ENCODE results near the gene PPP4C.
"Not testable (repeated sequence)": the region's sequence is repeated elsewhere in the genome, so short reads cannot be mapped to it uniquely, and the experiment has no call there.

The PPP4C gene

DNA sequence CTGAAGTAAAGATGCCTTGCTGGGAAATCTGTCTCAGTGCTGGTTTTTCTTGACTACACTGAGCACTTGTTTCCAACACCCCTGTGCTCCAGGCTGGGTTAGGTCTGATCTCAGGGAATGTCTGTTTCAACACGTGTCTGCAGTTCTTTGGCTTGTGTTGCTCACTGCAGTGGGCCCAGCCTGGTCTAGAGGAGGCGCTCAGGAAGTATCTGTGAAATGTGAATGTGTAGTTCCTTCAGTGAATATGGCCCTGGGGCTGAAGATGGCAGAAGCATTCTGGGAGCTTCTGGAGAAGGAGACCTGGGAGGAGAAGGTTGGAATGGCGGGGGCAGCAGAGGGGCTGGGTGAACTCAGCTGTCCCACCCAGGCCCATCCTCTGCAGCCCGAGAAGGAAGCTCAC lies 28.3 kb downstream of the PPP4C start:
- no peak for DNase-seq

DNA sequence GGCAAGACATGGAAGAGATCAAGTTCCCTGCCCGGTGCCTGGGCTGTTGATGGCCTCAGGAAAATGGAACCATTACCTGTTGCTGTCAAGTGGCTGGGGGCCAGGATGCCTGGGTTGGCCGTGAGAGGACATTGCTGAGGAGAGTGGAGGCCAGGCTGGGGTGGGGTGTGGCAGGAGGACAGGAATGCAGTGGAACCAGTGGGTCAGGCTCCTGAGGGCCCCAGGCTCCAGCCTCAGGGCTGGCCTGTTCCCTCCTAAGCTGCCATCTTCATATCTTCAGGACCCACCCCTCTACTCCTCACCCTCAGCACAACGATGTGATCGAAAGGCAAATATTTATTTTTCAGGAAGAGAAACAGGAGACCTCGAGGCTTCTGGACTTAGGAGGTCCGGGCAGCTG lies 28.7 kb downstream of the PPP4C start:
- no peak for DNase-seq

DNA sequence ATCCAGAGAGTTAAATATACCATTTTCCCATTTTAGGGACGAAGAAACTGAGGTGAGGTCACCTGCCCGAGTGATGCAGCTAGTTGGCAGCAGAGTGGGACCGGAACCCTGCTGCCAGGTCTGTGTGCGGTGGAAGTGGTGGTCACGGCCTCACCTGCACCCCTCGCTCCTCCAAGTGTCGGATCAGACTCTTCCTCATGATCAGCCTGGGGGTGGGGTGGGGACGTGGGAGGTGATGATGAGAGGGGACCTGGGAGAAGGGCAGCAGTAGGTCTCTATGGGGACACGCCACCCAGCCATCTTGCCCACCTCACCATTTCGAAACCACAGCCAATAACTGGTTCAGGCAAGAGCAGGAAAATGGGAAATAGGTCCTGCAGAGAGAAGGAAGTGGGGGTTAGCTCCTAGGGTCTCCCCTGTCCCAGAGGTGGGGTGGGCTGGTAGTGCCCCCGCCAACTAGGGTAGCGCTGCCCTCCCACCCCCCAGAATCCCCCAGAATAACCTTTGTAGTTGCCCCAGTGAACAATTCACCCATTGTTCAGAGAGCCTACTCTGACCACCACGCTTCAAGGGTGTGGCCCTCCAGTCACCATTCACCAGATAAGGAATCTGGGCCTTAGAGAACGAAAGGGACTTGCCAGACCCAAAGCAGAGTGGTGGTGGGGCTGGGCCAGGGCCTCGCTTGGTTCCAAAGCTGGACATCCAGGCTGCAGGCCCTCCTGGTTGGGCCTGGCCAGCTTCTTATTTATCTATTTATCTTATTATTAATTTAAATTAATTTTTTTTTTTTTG lies 32.5 kb downstream of the PPP4C start:
- no peak for DNase-seq

DNA sequence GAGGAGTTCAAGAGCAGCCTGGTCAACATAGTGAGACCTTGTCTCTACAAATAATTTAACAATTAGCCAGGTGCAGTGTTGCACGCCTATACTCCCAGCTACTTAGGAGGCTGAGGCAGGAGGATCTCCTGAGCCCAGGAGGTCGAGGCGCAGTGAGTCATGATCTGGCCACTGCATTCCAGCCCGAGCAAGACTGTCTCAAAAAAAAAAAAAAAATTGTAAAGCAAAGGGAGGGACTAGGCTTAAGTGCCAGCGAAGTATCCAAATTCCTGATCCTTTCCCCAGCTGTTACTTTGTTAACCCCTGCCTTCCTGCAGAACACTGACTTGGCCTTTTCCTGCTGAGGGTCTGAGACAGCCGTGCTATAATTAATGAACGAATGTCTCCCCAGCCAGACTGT lies 34.9 kb downstream of the PPP4C start:
- DNase-seq = peak; percentile 13

DNA sequence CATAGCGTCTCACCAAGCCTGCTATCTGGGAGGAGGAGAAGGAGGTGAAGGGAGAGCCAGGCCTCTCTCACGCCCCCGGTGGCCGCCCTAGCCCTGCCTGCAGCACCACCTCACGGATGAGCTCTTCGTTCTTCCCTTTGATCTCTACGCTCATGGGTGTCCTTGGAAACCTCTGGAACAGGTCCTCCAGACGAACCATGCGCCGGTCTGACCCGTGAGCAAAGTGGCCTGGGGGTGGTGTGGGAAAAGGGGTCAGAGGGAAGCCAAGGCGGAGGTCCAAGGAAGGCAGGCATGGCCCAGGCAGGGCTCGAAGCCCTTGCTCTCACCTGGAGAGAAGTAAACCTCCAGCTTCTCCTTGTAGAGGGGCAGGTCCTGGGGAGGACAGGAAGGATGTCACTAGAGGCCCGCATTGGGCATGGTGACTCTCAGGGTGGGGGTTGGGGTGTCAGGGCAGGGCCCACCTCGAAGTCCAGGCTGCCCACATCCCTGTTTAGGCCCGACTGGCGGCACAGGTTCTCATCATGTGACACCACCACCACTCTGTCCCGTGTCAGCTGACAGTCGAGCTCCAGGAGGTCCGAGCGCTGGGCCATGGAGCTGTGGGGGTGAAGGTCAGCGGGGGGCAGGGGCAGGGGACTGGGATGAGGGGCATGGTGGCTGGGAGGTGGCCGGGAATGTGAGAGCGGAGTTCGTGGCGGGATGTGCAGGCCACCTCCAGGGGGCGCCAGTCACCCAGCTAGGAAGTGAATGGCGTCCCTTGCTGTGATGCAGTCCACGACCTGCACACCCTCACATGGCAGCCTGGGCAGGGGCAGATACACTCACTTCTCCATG lies 36.6 kb downstream of the PPP4C start:
- DNase-seq = peak; percentile 36

DNA sequence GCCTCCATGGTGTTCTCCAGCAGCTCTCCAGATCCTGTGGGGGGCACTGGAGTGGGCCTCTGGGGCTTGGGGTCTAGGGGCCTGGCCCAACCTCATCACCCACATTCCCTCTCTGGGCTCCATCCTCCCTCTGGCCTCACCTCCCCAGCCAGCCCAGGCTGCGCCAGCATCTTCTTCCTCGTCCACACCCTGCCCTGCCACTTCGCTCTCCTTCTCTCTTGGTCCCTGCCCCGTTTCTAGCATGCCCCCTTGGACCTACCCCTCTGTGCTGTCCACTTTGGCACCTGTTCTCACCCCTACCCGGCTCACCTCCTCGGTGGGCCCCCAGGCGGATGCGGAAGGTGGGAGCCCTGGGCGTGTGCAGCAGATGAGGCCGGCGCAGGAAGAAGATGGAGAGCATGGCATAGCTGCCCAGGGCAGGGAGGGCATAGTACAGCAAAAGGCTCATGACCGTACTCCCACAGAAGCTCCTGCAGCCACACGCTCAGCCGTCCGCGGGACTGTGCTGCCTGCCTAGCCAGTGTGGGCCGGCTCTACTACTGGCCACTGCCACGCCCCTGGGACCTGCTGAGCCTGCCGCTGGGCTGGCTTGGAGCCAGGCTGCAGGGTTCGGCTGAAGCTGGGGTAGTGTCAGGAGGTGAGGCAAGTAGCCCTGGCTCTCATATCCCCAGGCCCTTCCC lies 37.4 kb downstream of the PPP4C start, which contains the start of gene GDPD3:
TSS of gene GDPD3 (minus strand) at position 507 of the 680 bp plus-strand sequence. CDS start at position 448, 59 bp downstream.
- no peak for DNase-seq

DNA sequence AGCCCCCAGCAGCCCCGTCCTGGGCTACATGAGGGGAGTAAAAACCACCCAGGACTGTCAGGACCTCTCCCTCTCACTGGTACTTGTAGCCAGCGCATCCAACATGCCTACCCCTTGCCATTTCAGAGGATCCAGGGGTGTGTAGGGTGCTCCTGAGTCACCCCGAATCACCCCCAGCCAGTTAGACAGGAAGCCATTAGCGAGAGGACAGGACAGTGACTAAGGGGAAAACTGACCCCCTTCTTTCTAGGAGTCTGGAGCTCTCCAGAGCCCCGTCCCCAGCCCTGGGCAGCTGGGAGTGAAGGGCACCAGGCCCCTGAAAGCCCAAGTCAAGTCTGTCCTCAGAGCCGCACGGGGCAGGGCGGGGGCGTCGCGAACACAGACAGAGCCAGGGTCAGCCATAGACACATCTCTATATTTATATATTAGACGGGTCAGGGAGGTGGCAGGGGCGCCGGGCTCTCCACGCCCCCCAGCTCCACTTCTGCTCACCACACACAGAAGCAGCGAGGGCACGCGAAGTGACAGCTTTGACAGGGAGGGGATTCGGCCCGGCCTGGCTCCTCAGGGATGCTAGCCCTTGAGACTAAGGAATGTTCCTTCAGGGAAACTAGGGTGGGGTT lies 38.0 kb downstream of the PPP4C start:
- no peak for DNase-seq

DNA sequence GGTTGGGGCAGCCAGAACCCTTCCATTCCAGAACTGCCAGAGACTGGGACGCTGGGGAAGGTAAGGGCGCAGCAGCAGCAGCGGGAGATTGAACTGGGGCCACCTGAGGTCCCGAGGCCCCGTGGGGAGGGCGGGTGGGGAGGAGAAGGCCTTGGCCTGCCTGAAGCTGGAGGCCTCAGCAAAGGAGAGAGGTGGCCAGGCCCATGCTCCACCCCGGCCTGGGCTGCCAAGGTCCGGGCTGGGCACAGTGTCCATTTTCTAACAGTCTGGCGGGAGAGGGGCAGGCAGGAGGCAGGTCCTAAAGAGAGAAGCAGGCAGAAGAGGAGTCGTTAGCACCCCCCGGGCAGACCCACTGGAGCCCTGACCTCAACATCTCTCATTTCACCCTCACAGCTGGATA lies 38.6 kb downstream of the PPP4C start:
- DNase-seq = no peak

DNA sequence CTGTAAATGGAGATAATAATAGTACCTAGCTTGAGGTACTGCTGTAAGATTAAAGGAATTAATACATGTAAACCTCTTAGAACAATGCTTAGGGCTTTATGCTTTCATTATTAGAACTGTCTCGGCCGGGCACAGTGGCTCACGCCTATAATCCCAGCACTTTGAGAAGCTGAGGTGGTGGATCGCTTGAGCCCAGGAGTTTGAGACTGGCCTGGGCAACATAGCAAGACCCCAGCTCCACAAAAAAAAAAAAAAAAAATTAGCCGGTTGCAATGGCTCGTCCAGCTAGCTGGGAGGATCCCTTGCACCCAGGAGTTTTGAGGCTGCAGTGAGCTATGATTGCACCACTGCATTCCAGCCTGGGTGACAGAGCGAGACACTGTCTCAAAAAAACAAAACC lies 39.0 kb downstream of the PPP4C start:
- DNase-seq = not testable (repeated sequence)

DNA sequence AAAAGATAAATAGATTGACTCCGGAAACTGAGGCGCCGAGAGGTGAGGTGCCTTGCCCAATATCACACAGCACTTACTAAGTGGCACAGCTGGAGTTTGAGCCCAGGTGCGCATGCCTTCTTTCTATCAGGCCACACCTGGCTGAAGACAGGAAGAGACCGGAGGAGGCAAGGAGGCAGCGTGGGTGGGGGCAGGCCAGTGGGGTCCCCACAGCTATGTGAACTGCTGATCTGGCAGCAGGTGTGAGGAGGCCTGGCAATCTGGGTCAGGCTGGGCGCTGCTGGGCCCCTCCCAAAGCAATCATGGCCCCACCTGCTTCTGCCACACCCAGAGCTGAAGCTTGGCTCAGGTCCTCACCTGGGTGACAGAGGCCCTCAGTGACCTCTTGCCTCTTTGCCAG lies 39.4 kb downstream of the PPP4C start:
- no peak for DNase-seq

DNA sequence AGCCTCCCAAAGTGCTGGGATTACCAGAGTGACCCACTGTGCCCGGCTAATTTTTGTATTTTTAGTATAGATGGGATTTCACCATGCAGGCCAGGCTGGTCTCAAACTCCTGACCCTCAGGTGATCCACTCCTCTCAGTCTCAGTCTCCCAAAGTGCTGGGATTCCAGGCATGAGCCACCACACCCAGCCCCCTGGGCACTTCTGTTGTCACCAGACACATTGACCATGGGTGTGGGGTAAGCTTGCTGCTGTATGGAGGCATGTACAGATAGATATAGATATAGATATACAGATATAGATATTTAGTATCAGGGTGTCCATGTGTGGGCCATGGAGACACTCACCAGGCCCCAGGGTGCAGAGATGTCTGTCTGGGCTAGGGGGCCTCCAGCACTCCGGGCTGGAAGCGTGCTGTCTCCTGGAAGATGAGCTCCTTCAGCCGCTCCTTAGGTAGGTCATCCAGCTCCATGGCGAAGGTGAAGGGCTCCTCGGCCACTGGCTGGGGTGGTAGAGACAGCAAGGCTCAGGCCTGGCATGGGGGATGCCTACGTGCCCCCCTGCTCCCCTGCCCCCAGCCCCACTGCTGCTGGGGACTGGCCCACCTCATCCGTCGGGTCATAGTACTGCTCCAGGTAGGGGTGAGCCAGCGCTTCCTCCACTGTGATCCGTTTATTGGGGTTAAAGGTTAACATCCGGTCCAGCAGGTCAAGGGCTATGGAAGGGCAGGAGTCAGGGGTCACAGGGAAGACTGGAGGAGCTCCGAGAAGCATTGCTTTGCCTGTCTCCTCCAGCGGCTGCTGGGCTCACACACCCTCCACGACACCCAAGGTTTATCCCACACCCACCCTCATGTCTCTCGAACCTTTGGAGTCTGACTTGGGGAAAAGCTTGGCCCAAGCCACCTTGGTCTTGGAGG lies 40.8 kb downstream of the PPP4C start:
- no peak for DNase-seq

DNA sequence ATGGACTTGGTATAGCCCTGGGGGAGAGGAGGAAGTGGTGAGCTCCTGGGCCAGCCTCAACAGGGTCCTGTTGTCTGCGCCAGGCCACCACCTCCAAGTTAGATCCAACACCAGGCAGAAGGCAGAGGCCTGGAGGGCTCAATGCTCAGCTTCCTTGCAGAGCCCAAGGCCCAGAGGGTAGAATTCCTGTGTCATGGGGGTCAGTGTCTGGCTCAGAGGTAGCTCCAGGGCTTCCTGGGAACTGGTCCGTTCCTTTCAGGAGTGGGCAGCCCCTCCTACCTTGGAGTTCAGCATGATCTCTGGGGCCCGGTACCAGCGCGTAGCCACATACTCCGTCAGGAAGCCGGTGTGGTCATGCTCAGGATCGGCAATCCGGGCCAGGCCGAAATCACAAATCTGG lies 42.0 kb downstream of the PPP4C start:
- no peak for DNase-seq

DNA sequence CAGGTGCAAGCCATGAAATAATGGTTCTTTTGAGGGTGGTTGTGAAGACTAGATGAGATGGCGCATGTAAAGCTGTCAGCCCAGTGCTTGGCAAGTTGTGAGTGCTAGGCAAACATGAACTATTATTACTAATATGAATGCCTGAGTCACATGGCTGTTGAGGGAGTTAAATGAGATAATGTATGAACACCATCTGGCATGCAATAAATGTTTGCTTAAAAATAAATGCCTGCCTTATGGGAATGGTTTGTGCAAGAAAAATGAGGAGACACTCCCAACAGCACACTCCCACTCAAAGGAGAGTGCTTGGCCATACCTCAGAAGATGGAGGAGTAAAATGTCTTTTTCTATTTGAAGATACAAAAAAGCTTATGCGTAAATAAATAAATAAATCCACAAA lies 43.6 kb downstream of the PPP4C start:
- DNase-seq = no peak

DNA sequence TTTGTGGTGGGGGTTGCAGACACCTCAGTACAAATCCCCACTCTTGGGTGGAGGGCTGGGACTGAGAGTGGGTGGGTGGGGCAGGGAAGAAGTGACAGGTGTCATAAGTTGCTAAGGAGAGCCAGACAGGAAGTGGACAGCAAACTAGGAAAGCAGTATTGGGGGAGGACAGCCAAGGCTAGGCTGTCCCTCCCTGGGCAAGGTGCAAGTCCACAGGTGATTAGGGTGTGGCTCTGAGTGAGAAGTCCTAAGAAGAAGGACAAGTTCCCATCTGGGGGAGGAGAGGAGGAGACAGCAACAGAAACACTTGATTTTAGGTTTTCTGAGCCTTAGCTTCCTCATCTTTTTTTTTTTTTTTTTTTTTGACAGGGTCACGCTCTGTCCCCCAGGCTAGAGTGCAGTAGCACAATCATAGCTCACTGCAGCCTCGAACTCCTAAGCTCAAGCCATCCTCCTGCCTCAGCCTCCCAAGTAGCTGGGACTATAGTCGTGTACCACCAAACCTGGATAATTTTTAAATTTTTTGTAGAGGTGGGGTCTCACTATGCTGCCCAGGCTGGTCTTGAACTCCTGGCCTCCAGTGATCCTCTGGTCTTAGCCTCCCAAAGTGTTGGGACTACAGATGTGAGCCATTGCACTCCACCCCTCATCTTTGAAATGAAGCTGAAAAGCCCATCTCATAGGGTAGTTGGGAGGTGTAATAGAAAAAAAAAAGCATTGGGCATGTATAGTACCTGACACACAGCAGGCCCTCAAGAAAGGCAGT lies 44.7 kb downstream of the PPP4C start:
- DNase-seq = no peak

DNA sequence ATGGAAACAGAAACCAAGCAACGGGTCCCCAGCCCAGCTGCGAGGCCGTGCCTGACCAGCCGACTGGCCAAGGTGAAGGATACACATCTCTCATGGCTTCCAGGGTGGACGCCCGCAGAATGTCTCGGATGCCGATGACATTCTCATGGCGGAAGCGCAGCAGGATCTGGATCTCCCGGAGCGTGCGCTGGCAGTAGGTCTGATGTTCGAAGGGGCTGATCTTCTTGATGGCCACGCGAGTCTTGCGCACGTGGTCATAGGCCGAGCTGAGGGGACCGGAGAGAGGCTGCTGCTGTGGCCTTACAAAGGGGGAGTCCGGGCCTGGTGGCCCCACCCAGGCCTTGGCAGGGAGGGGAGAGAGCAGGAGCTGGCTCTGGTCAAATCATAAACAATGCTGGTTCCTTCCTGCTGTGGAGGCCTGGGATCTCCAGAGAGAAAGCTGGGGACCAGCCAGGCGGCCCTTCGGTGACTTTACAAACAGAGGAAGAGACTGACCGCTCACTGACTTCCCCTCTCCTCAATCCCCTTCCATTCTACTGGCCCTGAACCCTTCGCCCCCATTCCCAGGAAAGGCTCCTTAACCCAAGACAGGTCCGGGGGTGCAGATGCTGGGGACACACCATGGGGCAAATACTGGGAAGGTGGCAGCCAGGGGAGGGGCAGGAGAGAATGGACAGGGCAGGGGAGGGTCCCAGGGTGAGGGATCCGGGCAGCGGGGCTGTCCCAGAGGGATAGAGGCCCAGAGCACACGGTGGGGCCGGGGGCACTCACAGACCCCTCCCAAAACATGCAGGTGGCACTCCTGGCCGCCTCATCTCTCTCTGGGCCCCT lies 46.2 kb downstream of the PPP4C start:
- DNase-seq = no peak

DNA sequence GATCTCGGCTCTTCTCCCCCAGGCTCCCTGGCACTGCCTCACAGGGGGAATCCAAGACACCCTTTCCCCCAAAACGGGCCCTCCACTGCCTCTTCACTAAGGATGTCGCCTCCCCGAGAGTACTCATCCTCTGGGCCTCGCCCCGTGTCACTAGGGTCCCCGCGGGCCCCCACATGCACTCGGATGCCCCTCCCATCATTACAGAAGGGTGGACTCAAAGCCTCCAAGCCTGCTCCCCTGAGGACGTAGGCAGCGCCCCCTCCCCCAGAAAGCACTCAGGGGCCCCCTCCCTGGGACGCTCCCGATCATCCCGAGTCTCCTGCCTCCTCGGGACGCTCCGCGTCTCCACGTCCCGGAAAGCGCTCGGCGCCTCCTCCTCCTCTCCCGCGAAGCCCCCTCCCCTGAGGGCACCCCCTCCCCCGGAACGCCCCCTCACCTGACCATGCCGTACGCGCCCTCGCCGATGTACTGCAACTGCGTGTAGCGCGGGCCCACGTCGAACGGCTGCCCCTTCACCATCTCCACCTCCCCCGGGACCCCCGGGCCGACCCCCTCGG lies 46.9 kb downstream of the PPP4C start:
- DNase-seq = peak; percentile 8

DNA sequence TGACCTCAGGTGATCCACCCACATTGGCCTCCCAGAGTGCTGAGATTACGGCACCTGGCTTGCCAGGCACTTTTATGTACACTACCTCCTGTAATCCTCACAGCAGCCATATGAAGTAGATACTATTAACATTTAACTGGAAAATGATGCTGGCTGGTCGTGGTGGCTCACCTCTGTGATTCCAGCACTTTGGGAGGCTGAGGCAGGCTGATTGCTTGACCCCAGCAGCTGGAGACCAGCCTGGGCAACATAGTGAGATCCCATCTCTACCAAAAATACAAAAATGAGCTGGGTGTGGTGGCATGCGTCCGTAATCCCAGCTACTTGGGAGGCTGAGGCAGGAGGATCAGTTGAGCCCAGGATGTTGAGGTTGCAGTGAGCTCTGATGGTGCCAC lies 49.2 kb downstream of the PPP4C start:
- no peak for DNase-seq

DNA sequence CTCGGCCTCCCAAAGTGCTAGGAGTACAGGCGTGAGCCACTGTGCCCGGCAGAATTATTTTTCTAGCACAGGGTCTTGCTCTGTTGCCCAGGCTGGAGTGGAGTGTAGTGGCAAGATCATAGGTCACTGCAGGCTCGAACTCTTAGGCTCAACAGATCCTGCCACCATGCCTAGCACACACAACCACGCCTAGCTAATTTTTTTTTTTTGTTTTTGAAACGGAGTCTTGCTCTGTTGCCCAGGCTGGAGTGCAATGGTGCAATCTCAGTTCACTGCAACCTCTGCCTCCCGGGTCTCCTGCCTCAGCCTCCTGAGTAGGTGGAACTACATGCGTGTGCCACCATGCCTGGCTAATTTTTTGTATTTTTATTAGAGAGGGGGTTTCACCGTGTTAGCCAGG lies 49.9 kb downstream of the PPP4C start:
- DNase-seq = not testable (repeated sequence)

DNA sequence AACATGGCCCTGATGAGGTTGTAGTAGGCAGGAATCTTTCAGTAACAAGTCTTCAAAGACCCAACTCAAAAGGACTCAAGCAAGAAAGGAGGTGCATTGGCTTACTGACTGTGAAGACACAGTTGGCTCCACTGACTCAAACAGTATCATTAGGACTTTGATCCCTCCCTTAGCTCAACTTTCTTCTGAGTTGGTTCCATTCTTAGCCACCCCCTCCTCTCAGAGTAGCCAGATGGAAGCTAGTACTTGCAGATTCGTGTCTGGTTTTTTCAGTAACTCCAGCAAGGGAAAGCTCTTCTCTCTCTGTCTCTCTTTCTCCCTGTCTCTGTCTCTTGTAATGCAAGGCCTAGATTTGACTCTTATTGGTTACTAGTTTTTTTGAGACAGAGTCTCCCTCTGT lies 52.2 kb downstream of the PPP4C start:
- DNase-seq = no peak

Measured in fibroblast of skin of right quadriceps (primary cell).